ENCODE data around the gene NPAS3.

DNA sequence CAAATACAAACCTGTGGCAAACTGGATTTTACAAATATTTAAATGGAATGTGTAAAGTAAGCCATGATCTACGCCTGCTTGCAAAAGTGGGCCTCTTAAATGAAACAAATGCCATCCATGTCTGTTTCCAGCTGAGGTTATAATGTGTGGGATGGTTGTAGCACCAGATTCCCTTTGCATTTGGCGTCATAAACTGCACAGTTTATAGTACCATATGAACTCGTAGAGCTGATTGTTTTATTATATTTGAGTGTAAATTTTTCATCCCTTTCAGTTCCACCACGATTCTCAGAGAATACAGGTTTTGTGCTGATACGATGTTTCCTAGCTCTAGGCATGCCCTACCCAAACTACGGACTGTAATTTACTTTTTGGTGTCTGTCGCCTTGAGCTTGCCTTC lies 637.3 kb downstream of the NPAS3 start:
- TF ChIP-seq, protein P1, sequence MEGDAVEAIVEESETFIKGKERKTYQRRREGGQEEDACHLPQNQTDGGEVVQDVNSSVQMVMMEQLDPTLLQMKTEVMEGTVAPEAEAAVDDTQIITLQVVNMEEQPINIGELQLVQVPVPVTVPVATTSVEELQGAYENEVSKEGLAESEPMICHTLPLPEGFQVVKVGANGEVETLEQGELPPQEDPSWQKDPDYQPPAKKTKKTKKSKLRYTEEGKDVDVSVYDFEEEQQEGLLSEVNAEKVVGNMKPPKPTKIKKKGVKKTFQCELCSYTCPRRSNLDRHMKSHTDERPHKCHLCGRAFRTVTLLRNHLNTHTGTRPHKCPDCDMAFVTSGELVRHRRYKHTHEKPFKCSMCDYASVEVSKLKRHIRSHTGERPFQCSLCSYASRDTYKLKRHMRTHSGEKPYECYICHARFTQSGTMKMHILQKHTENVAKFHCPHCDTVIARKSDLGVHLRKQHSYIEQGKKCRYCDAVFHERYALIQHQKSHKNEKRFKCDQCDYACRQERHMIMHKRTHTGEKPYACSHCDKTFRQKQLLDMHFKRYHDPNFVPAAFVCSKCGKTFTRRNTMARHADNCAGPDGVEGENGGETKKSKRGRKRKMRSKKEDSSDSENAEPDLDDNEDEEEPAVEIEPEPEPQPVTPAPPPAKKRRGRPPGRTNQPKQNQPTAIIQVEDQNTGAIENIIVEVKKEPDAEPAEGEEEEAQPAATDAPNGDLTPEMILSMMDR (IDR thresholded peaks at IDR 0.05 in 2 of 3, conservative IDR thresholded peaks at IDR 0.05 in 1 of 3; ENCODE audit: borderline replicate concordance in 1 of 3, insufficient read depth in 1 of 3, low read depth in 2 of 3, low read length in 2 of 3): no peak
- TF ChIP-seq, protein P2, sequence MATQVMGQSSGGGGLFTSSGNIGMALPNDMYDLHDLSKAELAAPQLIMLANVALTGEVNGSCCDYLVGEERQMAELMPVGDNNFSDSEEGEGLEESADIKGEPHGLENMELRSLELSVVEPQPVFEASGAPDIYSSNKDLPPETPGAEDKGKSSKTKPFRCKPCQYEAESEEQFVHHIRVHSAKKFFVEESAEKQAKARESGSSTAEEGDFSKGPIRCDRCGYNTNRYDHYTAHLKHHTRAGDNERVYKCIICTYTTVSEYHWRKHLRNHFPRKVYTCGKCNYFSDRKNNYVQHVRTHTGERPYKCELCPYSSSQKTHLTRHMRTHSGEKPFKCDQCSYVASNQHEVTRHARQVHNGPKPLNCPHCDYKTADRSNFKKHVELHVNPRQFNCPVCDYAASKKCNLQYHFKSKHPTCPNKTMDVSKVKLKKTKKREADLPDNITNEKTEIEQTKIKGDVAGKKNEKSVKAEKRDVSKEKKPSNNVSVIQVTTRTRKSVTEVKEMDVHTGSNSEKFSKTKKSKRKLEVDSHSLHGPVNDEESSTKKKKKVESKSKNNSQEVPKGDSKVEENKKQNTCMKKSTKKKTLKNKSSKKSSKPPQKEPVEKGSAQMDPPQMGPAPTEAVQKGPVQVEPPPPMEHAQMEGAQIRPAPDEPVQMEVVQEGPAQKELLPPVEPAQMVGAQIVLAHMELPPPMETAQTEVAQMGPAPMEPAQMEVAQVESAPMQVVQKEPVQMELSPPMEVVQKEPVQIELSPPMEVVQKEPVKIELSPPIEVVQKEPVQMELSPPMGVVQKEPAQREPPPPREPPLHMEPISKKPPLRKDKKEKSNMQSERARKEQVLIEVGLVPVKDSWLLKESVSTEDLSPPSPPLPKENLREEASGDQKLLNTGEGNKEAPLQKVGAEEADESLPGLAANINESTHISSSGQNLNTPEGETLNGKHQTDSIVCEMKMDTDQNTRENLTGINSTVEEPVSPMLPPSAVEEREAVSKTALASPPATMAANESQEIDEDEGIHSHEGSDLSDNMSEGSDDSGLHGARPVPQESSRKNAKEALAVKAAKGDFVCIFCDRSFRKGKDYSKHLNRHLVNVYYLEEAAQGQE (IDR thresholded peaks at IDR 0.05; ENCODE audit: low read depth): no peak
- no peak for TF ChIP-seq ZNF274 (IDR thresholded peaks at IDR 0.05; ENCODE audit: low read depth, low read length)
- no peak for TF ChIP-seq EZH2 (IDR thresholded peaks at IDR 0.05)
- no peak for TF ChIP-seq POLR2A (IDR thresholded peaks at IDR 0.05; ENCODE audit: borderline replicate concordance, extremely low read depth, insufficient read depth, insufficient read length)
- TF ChIP-seq CEBPB (IDR thresholded peaks at IDR 0.05; ENCODE audit: low read depth): no peak
- no peak for TF ChIP-seq RAD21 (IDR thresholded peaks at IDR 0.05; ENCODE audit: low read depth)
- TF ChIP-seq, protein P3, sequence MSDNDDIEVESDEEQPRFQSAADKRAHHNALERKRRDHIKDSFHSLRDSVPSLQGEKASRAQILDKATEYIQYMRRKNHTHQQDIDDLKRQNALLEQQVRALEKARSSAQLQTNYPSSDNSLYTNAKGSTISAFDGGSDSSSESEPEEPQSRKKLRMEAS (IDR thresholded peaks at IDR 0.05): no peak
- TF ChIP-seq JUND (IDR thresholded peaks at IDR 0.05): no peak
- no peak for TF ChIP-seq YY1 (IDR thresholded peaks at IDR 0.05; ENCODE audit: extremely low read depth, insufficient replicate concordance, low read depth, low read length)
